ENCODE data around the gene TBX6.

The TBX6 gene

DNA sequence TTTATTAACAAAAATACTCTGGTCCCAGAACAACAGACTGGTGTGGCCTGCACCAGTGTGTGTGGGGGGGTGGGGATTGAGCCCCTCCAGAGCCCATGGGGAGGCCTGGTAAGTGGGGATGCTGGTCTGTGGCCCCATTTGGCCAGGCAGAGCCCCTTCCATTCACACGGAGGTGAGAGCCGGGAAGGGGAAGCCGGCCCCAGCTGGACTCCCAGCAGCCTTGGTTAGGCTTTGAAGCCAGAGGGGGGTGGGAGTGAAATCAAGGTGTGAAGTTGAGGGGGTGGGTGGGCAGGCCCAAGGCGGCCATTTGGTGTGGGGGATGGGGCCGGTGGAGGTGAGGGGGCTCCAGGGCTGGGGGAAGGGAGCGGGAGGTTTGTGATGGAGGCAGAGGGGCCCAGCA is 5.9 kb downstream of the TBX6 start:
- no peak for DNase-seq

DNA sequence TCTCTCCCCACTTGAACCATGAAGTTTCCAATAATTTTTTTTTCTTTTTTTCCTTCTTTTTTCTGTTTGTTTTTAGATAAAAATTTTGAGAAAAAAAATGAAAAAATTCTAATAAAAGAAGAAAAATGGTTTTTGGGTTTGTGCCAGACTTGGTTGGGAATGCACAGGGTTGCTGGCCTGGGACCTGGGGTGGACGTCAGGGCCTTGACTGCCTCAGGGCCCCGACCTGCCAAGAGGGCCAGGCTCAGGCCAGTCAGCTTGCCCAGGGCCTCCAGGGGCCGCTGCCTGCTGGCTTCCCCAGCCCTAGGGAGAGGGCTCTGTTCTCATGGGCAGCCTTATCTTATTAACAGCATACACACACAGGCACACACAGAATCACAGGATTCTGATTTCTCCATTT is 6.5 kb downstream of the TBX6 start:
- DNase-seq, result no peak

GRCh38 chr16:30084816-30085159 is 6.9 kb downstream of the TBX6 start:
- DNase-seq, result no peak

DNA sequence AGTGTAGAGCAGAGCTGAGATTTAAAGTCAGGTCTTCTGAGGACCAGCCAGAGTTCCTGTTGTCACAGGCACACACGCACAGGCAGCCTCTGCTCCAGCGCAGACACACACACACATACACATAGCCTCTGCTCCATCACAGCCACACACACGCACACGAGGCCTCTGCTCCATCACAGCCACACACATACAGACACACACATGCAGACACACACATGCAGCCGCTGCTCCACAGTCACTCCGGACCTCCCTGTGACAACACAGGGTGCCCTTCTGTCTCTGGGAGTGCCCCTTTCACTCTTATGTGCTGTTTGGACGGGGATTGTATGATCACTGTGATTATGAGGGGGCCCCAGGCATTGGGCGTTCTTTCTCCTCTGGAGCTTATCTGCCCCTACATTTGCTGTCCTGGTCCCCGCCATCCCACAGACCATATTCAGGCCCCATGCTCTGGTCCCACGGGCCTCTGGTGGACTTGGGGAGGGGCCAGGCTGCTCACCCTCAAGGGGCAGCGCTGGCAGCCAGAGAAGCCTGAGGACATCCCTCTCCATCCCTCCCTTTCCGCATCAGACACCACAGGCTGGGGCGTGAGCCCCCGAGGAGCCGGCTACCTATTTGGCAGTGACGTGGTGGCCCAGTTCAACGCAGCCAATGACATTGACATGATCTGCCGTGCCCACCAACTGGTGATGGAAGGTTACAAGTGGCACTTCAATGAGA is 7.5 kb downstream of the TBX6 start:
- DNase-seq, result no peak

DNA sequence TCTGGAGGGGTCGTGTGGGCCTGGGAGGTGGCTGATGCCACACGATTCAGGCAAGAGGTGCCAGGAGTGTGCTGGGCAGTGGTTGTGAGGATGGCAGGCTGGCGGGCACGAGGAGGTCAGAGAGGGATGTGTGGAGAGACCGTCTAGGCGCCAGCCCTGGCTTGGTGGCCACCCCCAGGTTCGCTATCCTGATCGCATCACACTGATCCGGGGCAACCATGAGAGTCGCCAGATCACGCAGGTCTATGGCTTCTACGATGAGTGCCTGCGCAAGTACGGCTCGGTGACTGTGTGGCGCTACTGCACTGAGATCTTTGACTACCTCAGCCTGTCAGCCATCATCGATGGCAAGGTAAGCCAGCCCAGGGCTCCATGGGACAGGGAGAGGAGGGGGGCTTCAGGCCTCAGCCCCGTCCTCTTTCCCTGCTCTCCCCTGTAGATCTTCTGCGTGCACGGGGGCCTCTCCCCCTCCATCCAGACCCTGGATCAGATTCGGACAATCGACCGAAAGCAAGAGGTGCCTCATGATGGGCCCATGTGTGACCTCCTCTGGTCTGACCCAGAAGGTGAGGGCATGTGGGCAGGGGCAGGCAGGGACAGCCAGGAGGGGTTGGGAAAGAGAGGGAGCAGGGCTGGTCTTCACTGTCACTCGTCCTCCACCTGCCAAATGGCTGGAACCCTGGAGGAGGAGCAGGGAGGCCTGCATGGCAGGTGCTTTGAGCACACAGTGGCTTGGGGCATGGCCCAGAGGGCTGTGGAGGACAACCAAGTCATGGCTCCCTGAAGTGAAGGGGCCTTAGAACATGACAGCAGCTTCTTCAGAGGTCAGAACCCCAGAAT is 8.3 kb downstream of the TBX6 start:
- DNase-seq, result no peak

DNA sequence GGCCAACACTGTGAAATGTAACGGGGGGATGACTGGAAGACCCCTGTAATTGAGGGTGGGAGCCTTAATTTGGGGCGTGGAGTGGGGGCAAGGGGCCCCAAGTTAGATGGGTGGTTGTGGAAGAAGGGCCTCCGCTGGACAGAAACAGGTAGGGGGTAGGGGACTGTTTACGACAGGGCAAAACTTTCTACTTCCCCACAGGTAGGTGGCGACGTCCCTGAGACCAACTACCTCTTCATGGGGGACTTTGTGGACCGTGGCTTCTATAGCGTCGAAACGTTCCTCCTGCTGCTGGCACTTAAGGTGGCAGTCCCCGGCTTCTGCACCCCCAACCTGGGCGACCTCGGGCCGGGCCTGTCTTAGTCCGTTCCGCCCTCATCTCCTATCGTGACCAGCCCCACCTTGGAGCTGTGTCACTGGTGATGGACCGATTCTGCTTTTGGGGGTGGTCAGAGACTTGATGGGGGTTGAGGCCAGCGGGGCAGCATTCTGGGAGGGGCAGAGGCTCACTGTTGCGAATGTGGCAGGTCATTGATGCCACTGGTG is 9.1 kb downstream of the TBX6 start:
- no peak for DNase-seq

GRCh38 chr16:30079480-30079879 is 12.2 kb downstream of the TBX6 start:
- no peak for DNase-seq

- no peak for DNase-seq
Measured at GRCh38 chr16:30078744-30079143, 13.0 kb downstream of the TBX6 start.

- no peak for DNase-seq
Measured at GRCh38 chr16:30077656-30078055, 14.1 kb downstream of the TBX6 start.

- DNase-seq, result no peak
Measured at GRCh38 chr16:30076276-30076791, 15.4 kb downstream of the TBX6 start.

GRCh38 chr16:30075503-30076275 is 16.0 kb downstream of the TBX6 start, which contains the start of gene PPP4C:
Gene PPP4C, plus strand, starts transcription at chr16:30075994. Its CDS starts 384 bp downstream, at chr16:30076378.
- peak; percentile 90 for DNase-seq

GRCh38 chr16:30070490-30070889 is 21.2 kb downstream of the TBX6 start:
- no peak for DNase-seq

- DNase-seq, result no peak
Measured at GRCh38 chr16:30069611-30070462, 21.9 kb downstream of the TBX6 start.

DNA sequence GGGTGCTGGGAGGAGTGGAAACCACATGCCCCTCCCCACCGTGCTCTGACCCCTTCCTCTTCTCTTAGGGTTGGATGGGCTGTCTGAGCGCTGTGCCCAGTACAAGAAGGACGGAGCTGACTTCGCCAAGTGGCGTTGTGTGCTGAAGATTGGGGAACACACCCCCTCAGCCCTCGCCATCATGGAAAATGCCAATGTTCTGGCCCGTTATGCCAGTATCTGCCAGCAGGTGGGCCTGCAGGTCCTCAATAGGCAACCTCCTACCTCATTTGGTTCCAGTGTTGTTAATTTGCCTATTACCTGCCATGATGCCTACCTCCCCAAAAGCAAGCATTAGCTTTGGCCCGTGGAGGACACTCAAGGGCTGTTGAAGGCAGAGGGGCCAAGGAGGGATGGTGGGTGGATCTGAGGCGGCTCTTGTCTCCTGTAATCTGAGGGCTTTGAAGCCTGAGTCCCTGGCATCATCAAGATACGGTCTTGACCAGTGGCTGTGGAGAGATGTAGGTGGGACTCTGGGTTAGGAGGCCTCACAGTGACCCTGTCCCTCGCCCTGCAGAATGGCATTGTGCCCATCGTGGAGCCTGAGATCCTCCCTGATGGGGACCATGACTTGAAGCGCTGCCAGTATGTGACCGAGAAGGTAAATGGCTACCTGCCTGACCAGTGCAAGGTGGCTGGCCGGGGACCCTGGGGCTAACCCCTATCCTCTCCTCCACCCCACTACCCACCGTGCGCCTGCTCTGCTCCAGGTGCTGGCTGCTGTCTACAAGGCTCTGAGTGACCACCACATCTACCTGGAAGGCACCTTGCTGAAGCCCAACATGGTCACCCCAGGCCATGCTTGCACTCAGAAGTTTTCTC is 22.7 kb downstream of the TBX6 start:
- peak; percentile 69 for DNase-seq

DNA sequence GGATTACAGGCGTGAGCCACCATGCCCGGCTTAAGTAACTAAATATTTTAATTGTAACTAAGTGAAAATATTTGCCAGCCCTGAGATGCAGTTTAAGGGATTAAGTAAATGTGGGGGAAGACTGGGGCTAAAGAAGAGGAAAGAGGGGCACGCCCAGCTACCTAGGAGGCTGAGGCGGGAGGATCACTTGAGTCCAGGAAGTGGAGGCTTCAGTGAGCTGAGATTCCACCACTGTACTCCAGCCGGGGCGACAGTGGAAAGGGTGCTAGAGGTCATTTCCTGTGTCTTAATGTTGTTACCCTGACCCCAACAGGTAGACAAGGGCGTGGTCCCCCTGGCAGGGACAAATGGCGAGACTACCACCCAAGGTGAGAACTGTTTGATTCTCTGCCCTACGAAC is 23.4 kb downstream of the TBX6 start:
- DNase-seq, result no peak

DNA sequence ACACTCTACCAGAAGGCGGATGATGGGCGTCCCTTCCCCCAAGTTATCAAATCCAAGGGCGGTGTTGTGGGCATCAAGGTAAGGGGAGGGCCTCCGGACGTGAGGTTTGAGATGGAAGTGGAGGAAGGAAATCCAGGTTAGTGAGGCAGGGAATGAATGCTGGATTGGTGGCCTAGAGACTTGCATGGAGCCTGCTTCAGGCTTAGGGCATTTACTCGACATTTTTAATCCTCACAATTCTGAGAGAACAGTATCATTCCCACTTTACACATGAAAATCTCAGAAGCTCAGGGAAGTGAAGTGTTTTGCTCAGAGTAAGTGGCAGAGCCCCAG is 24.2 kb downstream of the TBX6 start:
- no peak for DNase-seq

- DNase-seq, result no peak
Measured at GRCh38 chr16:30066761-30067583, 24.8 kb downstream of the TBX6 start.

DNA sequence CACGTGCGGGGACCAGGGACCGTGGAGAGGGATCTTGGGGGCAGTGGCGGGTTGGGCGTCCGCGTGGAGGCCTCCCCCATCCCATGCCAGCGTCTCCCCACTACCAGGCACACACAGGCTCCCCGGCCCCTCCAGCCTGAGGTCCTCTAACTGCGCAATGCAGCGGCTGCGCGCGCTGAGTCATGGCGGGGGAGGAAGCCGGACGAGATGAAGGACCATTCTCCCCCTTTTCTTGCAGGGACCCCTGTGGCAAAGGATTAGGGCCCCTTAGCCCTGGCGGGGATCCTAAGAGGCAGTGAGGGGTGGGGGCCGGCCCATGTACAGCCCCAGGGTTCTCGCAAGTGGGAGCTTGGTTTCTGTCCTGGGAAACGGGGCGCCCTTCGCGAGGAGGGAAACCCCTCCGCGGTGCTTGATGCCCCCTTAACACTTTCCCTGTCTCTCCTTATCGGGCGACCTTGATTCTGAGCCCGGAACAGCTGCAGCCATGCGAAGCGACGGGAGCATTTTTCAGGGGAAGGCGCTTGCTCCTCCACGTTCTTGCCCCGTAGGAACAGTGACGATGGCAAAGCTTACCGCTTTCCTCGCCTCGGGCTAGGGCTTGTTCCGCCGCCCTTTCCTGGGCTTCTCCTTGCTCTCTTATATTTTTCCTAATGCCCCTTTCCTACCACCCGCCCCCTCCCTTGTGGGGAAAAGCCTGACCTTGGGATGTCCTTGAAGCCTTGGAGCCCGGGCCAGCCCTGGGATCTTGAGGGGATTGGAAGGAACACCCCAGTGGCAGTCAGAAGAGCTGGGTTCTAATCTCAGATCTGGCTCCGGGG is 25.6 kb downstream of the TBX6 start:
- DNase-seq, result no peak

Data from CD4-positive, alpha-beta T cell treated with Interleukin-10 for 1 hour (primary cell).